Thoracic aorta (tissue), 2 donors: Measurements from ENCODE around the gene HSPB7. TPM values are rescaled to one million over a fixed set of nuclear protein-coding genes. Genes with fewer than 3 reads are reported as not detected.

ENCODE experiments used
- ATAC-seq: fragments of 150-250 bp; one replicate; pipeline ENCODE4 v1.8.0; 2017; ENCODE audit warnings: low read depth; ENCODE audit not compliant: insufficient number of reproducible peaks, low FRiP score
- DNase-seq: peaks from one replicate; pipeline ENCODE4 v3.0.0-alpha.2; 2020; ENCODE audit warnings: low spot score
- H3K27ac ChIP-seq, 2 donors: fragments of 200-600 bp; sonication (generic); 1 replicate in 1 of 2; 2 replicates in 1 of 2; pipeline ENCODE4 v1.5.1; 2016; ENCODE audit warnings: mild to moderate bottlenecking in 2 of 2, moderate library complexity in 2 of 2
- H3K27me3 ChIP-seq: fragments of 200-600 bp; sonication (generic); replicated peaks from 2 replicates; pipeline ENCODE4 v1.6.0; 2016; ENCODE audit warnings: mild to moderate bottlenecking; ENCODE audit not compliant: insufficient read depth
- H3K36me3 ChIP-seq: fragments of 200-600 bp; sonication (generic); one replicate; pipeline ENCODE4 v1.5.1; 2016
- H3K4me1 ChIP-seq, 2 donors: fragments of 200-600 bp; sonication (generic); 1 replicate in 1 of 2; 2 replicates in 1 of 2; pipeline versions ENCODE4 v1.5.1 to v1.6.0; 2016; ENCODE audit warnings: low read depth in 2 of 2, mild to moderate bottlenecking in 1 of 2; ENCODE audit not compliant: control insufficient read depth in 1 of 2
- H3K4me3 ChIP-seq: fragments of 200-600 bp; sonication (generic); 2 replicates; pipeline ENCODE4 v1.5.1; 2016; ENCODE audit warnings: mild to moderate bottlenecking
- H3K9me3 ChIP-seq: fragments of 200-600 bp; sonication (generic); 2 replicates; pipeline ENCODE4 v1.5.1; 2016
- CTCF ChIP-seq: fragments of 200-600 bp; sonication (generic); IDR thresholded peaks from one replicate; pipeline ENCODE4 v1.5.1; 2019; ENCODE audit warnings: antibody characterized with exemption
- total RNA-seq, 2 donors: library from RNA; depleted of rRNA; stranded (reverse); fragments of >200 nt; gene quantifications; one replicate each; pipeline versions ENCODE4 v1.1.0 to v1.2.3, GENCODE V29; 2016

Gene HSPB7
- total RNA-seq, 2 donors from 2014 or later = 223 to 430 TPM

DNA sequence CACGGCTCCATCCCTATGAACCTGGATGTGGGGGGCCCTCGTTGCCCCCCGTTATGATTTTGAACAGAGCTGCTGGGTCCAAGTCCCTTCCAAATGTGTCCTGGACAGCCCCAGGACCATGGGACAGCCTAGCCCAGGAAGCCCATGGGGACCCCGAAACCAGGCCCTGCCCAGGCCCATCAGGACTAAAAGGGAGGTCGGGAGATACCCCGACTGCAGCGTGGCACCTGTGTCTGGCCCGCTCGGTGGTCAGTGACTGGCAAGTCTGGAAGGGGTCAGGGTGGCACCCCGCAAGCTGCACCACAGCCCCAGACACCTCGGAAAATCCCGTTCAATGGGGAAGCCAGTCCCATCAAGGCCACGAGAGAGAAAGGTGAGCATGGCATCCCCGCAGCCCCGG lies 24.2 kb downstream of the HSPB7 start:
- no peaks in the 10 kb centered on the region for H3K9me3 ChIP-seq
- H3K4me1 ChIP-seq = no peaks in the 10 kb centered on the region
- no peak for ATAC-seq
- no peak for DNase-seq
- TF ChIP-seq CTCF = no peak
- no peaks in the 10 kb centered on the region for H3K27me3 ChIP-seq
- no peak overlapping the region for H3K27ac ChIP-seq
- H3K36me3 ChIP-seq = no peaks in the 10 kb centered on the region
- no peak overlapping the region for H3K4me3 ChIP-seq

DNA sequence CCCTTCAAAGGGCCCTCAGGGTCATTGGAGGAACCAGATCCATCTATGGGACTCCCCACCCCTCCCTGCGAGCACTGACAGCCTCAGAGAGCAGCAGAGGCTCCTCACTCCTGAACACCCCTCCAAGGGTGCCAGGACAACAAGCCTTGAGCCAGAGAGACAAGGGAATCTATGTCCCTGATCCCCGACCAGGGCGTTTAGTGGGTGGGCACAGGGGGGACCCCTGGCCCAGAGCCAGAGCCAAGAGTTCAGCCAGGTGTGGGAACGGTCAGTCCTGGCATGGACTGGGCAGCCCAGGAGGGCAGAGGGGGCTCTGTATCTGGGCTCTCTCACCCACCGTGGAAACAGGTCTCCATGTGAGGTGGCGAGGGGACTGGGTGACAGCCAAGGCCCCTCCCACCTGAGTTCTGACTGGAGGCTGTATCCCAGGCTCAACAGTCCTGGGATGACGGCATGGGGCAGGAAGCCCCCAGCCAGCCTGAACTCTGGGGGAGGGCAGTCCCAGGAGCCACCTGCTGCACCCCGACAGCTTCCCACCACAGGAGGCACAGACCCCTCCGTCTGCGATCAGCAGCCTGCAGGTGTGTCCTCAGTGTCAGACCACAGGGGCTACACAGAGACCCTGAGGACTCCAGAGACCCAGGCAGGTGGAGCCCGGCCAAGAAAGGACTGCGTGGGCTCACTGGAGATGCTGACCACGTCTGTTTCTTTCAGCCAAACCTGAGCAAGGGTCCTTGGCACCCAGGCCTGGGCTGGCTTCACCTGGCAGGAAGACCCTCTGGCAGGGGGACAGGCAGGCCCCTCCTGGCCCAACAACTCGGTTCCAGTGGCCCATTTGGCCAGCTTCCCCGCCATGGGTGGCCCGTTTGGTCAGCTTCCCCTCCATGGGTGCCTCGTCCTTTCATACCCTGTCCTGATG lies 25.0 kb downstream of the HSPB7 start:
- Histone ChIP-seq H3K36me3 (no peaks in the 10 kb centered on the region), H3K27me3 (no peaks in the 10 kb centered on the region), H3K27ac (no peak overlapping the region), H3K9me3 (no peaks in the 10 kb centered on the region), H3K4me3 (no peak overlapping the region), H3K4me1 (no peaks in the 10 kb centered on the region)
- ATAC-seq (no peak), DNase-seq (no peak)
- TF ChIP-seq CTCF = no peak

GRCh38 chr1:15992187-15992553 lies 25.7 kb downstream of the HSPB7 start:
- H3K4me3 ChIP-seq = no peak overlapping the region
- no peaks in the 10 kb centered on the region for H3K9me3 ChIP-seq
- DNase-seq = no peak
- no peaks in the 10 kb centered on the region for H3K4me1 ChIP-seq
- no peak for ATAC-seq
- no peaks in the 10 kb centered on the region for H3K27me3 ChIP-seq
- no peaks in the 10 kb centered on the region for H3K36me3 ChIP-seq
- no peak for TF ChIP-seq CTCF
- no peak overlapping the region for H3K27ac ChIP-seq

GRCh38 chr1:15991427-15992186 lies 26.2 kb downstream of the HSPB7 start:
- no peak for TF ChIP-seq CTCF
- DNase-seq (no peak), ATAC-seq (no peak)
- Histone ChIP-seq H3K27me3 (no peaks in the 10 kb centered on the region), H3K27ac (no peak overlapping the region), H3K4me3 (no peak overlapping the region), H3K36me3 (no peaks in the 10 kb centered on the region), H3K4me1 (no peaks in the 10 kb centered on the region), H3K9me3 (no peaks in the 10 kb centered on the region)

- ATAC-seq = no peak
- Histone ChIP-seq H3K36me3 (no peaks in the 10 kb centered on the region), H3K9me3 (no peaks in the 10 kb centered on the region), H3K27ac (no peak overlapping the region), H3K4me1 (no peaks in the 10 kb centered on the region), H3K27me3 (no peaks in the 10 kb centered on the region), H3K4me3 (no peak overlapping the region)
- no peak for DNase-seq
- TF ChIP-seq CTCF = no peak
These were observed 28.1 kb downstream of the HSPB7 start for GRCh38 chr1:15989776-15990175.
